Endothelial cell of umbilical vein (primary cell): ENCODE results near the gene GRB2.
"Not testable (repeated sequence)": the region's sequence is repeated elsewhere in the genome, so short reads cannot be mapped to it uniquely, and the experiment has no call there.

ENCODE experiments used
- CTCF ChIP-seq, 2 donors: IDR thresholded peaks; 1 replicate in 1 of 2; 2 replicates in 1 of 2; pipeline ENCODE4 v1.5.1; 2011; ENCODE audit warnings: low read length in 2 of 2, mild to moderate bottlenecking in 2 of 2, moderate library complexity in 2 of 2, control low read depth in 1 of 2, inconsistent platforms in 1 of 2, low read depth in 1 of 2; ENCODE audit not compliant: insufficient read depth in 1 of 2; ENCODE audit errors: extremely low read depth in 1 of 2
- EZH2 ChIP-seq: IDR thresholded peaks from 2 replicates; pipeline ENCODE4 v1.6.1; 2012; ENCODE audit warnings: borderline replicate concordance, low read depth, mild to moderate bottlenecking, moderate library complexity, low read length, inconsistent platforms; ENCODE audit not compliant: severe bottlenecking
- POLR2AphosphoS5 ChIP-seq: IDR thresholded peaks from 2 replicates; pipeline ENCODE4 v1.6.1; 2012; ENCODE audit warnings: low read depth, mild to moderate bottlenecking, control low read depth, low read length, moderate library complexity; ENCODE audit not compliant: insufficient read depth

- not testable (repeated sequence) for TF ChIP-seq CTCF (IDR thresholded peaks at IDR 0.05; ENCODE audit: extremely low read depth in 1 of 2, insufficient read depth in 1 of 2, low read depth in 1 of 2, low read length in 2 of 2); EZH2; POLR2AphosphoS5
Measured at GRCh38 chr17:75367838-75368789, 37.4 kb downstream of the GRB2 start.
